K562 (cell line): ENCODE measurements around the gene CERS1. TPM values are rescaled to one million over a fixed set of nuclear protein-coding genes. Genes with fewer than 3 reads are reported as not detected.
A peak's percentile ranks its signal among the peaks of the same experiment; 100 is the strongest.

Source experiments
- CBX2 ChIP-seq: fragments of 200-600 bp; sonication (generic); IDR thresholded peaks from one replicate; pipeline ENCODE4 v1.6.1; 2012; ENCODE audit warnings: mild to moderate bottlenecking, low read length, inconsistent platforms; ENCODE audit not compliant: insufficient read depth, poor library complexity, severe bottlenecking
- CHD2 ChIP-seq: IDR thresholded peaks from 2 replicates; pipeline ENCODE4 v1.6.1; 2011; ENCODE audit warnings: low read depth, low read length
- CREB3L1 ChIP-seq: fragments of 450-650 bp; IDR thresholded peaks from 2 replicates; pipeline ENCODE4 v1.6.1; 2014; ENCODE audit warnings: low read depth, mild to moderate bottlenecking, moderate library complexity, borderline replicate concordance
- CTCF ChIP-seq, 3 experiments: IDR thresholded peaks in 2 of 3; conservative IDR thresholded peaks in 1 of 3; 2 replicates each; pipeline ENCODE4 v1.5.1; 2011 to 2012; ENCODE audit warnings: low read length in 3 of 3, mild to moderate bottlenecking in 3 of 3, control low read depth in 2 of 3, improper control_type of control experiment in 1 of 3, inconsistent platforms in 1 of 3, low read depth in 1 of 3, mixed read lengths in 1 of 3, moderate library complexity in 1 of 3; ENCODE audit not compliant: insufficient read depth in 2 of 3
- MCM2 ChIP-seq: fragments of 450-650 bp; IDR thresholded peaks from 2 replicates; pipeline ENCODE4 v1.6.1; 2017; ENCODE audit warnings: low read depth, mild to moderate bottlenecking
- MXD1 ChIP-seq: fragments of 250-450 bp; sonication (Bioruptor Pico); IDR thresholded peaks from 2 replicates; pipeline ENCODE4 v1.8.0; 2021; ENCODE audit warnings: borderline replicate concordance, mild to moderate bottlenecking, moderate library complexity; ENCODE audit not compliant: poor library complexity, severe bottlenecking
- NR3C1 ChIP-seq: sonication (generic); formaldehyde crosslinking; IDR thresholded peaks from 2 replicates; pipeline ENCODE4 v1.8.1; 2022; ENCODE audit warnings: missing genetic modification reagents
- ZNF584 ChIP-seq: fragments of 200-800 bp; sonication (Bioruptor generic); IDR thresholded peaks from 2 replicates; pipeline ENCODE4 v1.6.1; 2016; ENCODE audit warnings: low read depth, mild to moderate bottlenecking, missing genetic modification characterization, missing compliant biosample characterization
- polyA plus RNA-seq, 8 experiments: library from polyadenylated mRNA; depleted of rRNA in 4 of 8; stranded (reverse) in 5 of 8; unstranded in 3 of 8; fragments of >200 nt; fragmentation: Nextera tagmentation in 2 of 8; fragmentation: Illumina TruSeq in 1 of 8; extraction: Ambion mirVana in 2 of 8; extraction: Trizol in 1 of 8; gene quantifications; 2 replicates each; pipeline versions ENCODE4 v1.2.1 to v1.2.3, GENCODE V29; 2011 to 2014; ENCODE audit warnings: inconsistent platforms in 1 of 8, missing spikeins in 1 of 8
- total RNA-seq, 7 experiments: library from RNA; depleted of rRNA in 6 of 7; stranded (reverse); fragments of >200 nt in 6 of 7; fragmentation: Illumina TruSeq in 2 of 7; extraction: Trizol in 2 of 7; gene quantifications; 2 replicates each; pipeline versions ENCODE4 v1.2.1 to v1.2.3, GENCODE V29; 2011 to 2021; ENCODE audit warnings: low replicate concordance in 1 of 7

Gene CERS1
- total and polyA plus RNA-seq, 9 of the 15 experiments (the other 6 are each of a cell fraction or from before 2014, with no cell fraction given) = 0.33 to 1.5 (median 0.86) TPM; not detected in 2

- no peak for TF ChIP-seq CREB3L1
- TF ChIP-seq MXD1 (CRISPR knock-in tag) = no peak
- no peak for TF ChIP-seq MCM2
- TF ChIP-seq CHD2 = 0 out of 2 replicates have a peak, but pooled peaks have one; percentile 18
- no peak for TF ChIP-seq CBX2
- no peak for TF ChIP-seq ZNF584 (CRISPR knock-in tag)
- TF ChIP-seq NR3C1 (CRISPR knock-in tag) = no peak
- TF ChIP-seq CTCF (IDR thresholded peaks at IDR 0.05 in 2 of 3, conservative IDR thresholded peaks at IDR 0.05 in 1 of 3; ENCODE audit: insufficient read depth in 2 of 3, low read depth in 1 of 3, low read length in 3 of 3) = peak; percentile 97 to 99 (median 98)
- TF ChIP-seq, all 486 proteins: peak for 53
Measured at GRCh38 chr19:18865973-18866799, 29.8 kb downstream of the CERS1 start (continued).
